Erythroblast (primary cell): ENCODE data around the gene IGLON5.

Experiments used
- GATA1 ChIP-seq: IDR thresholded peaks from 2 replicates; pipeline ENCODE4 v1.6.1; 2011; ENCODE audit warnings: low read depth, mild to moderate bottlenecking, control low read depth, low read length, moderate library complexity
- POLR2A ChIP-seq: IDR thresholded peaks from 2 replicates; pipeline ENCODE4 v1.6.1; 2011; ENCODE audit warnings: mild to moderate bottlenecking, low read length

DNA sequence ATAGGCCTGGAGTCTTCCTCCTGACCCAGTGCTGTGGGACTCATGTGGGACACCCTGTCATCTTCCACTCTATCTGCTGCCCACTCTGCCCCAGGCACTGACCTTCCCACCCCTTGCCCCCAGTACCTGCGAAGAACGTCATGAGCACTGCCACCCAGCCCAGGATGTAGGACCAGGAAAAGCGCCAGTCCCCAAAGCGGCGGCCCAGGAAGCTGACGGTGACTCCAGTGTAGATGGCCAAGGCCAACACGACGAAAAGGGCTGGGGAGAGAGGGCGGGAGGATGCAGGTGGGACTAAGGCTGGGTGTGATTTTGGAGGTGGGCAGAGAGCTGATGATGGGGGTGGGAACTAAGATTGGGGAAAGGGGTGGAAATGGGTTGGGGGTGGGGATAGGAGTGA is 68.9 kb downstream of the IGLON5 start:
- TF ChIP-seq POLR2A (no peak), GATA1 (no peak)
